ENCODE data around the gene NPSR1.
"Not testable (repeated sequence)": the region's sequence is repeated elsewhere in the genome, so short reads cannot be mapped to it uniquely, and the experiment has no call there.

Gene NPSR1

GRCh38 chr7:34878944-34879735 lies 221.1 kb downstream of the NPSR1 start:
- not testable (repeated sequence) for DNase-seq

DNA sequence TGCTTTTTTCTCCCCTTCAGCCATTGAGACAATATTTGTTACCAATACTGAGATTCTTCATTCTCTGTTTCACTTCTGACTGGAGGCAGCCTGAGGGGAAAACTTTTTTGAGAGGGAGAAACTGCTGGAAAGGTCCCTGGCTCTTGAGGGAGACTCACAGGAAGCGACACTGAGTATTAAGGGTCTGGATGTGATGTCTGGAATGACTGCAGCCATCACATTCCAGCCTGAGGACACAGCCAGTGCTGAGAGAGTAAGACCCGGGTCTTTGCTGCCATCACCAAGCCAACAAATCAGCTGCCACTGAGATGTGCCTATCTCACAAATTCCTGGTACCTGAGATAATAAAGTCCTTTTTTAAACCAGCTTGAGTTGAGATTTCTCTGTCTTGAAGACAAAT lies 221.9 kb downstream of the NPSR1 start:
- DNase-seq = no peak

DNA sequence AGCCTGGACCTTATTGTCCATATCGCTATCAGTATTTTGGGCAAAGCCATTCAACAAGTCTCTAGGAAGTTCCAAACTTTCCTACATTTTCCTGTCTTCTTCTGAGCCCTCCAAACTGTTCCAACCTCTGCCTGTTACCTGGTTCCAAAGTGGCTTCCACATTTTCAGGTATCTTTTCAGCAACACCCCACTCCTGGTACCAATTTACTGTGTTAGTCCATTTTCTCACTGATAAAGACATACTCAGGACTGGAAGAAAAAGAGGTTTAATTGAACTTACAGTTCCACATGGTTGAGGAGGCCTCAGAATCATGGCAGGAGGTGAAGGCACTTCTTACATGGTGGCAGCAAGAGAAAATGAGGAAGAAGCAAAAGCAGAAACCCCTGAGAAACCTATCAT lies 225.8 kb downstream of the NPSR1 start:
- DNase-seq = not testable (repeated sequence)

- DNase-seq = no peak
These were observed 228.8 kb downstream of the NPSR1 start for GRCh38 chr7:34886856-34887255.

DNA sequence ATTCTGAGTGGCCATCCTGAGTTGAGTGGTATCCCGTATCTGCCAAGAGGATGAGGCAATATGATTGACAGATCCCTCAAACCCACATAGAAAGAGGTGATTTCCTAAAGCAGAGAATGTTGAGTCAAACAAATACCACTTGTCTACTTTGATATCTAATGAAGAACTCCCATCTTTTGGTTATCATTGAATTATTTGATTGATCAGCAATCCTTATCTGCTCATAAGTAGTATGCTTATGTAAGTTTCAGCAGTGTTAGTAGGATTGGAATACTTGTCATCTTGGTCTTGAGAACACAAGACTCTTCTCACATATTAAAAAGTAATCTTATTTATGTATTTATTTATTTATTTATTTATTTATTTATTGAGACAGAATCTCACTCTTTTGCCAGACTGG lies 231.9 kb downstream of the NPSR1 start:
- DNase-seq = no peak

- no peak for DNase-seq
These were observed 237.2 kb downstream of the NPSR1 start for GRCh38 chr7:34895202-34895601.

All from stimulated activated CD4-positive, alpha-beta T cell treated with anti-CD3 and anti-CD28 coated beads, Interleukin-2, amount 100 ng/mL, for 24 hours (primary cell).